ENCODE results near the gene STPG2.

STPG2 gene

DNA sequence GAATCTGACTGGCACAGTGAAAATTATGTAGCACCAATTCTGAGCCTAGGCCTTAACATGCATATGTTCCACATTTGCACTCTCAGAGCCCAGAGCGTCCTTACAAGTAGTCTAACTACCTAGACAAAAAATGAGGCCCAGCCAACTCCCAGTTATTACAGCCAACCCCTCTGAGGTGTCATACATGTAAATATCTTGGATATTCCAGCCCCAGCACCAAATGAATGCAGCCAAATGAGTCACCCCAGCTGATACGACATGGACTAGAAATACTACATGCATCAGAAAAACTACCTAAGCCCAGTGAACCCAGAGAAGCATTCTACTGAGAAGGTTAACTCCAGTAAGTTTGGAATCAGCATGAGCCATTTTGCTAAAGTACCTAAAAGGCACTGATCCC is 145.1 kb downstream of the STPG2 start:
- ChIA-PET POLR2A (no interaction called here), CTCF (no interaction called here)
- TF ChIP-seq, protein P1, sequence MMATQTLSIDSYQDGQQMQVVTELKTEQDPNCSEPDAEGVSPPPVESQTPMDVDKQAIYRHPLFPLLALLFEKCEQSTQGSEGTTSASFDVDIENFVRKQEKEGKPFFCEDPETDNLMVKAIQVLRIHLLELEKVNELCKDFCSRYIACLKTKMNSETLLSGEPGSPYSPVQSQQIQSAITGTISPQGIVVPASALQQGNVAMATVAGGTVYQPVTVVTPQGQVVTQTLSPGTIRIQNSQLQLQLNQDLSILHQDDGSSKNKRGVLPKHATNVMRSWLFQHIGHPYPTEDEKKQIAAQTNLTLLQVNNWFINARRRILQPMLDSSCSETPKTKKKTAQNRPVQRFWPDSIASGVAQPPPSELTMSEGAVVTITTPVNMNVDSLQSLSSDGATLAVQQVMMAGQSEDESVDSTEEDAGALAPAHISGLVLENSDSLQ (IDR thresholded peaks at IDR 0.05), result no peak
- TF ChIP-seq FOXA1 (IDR thresholded peaks at IDR 0.05) (no peak), SP1 (IDR thresholded peaks at IDR 0.05) (no peak), BHLHE40 (IDR thresholded peaks at IDR 0.05; ENCODE audit: borderline replicate concordance) (no peak)
- DNase-seq (ENCODE audit: extremely low spot score), result no peak

DNA sequence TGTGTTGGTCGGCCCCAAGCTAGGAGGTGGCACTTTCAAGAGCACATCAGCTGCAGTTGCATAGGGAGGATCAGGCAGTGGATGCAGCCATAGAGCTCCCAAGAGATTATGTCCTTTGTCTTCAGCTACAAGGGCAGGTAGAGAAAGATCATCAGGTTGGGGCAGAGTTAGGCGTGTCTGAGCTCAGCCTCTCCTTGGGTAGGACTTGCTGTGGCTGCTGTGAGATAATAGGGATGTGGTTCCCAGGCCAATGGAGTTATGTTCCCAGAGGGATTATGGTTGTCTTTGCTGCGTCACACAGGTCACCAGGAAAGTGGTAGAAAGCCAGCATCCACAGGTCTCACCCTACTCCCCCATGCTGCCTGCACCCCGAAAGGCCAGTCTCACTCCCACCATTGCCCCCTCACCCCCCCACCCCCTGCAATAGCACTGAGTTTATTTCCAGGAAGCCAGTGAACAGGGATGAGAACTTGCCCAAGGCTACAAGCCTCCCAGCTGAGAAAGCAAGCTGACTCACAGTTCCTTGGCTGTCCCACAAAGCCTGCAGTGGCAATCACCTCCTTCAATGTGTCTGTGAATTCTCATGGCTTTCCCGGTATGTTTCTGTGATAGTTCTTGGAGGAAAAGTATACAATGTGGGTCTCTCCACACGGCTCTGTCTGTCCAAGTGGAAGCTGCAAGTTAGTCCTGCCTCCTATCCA is 148.4 kb downstream of the STPG2 start:
- TF ChIP-seq ELF4 (IDR thresholded peaks at IDR 0.05) (no peak), BHLHE40 (IDR thresholded peaks at IDR 0.05; ENCODE audit: borderline replicate concordance) (no peak), FOXK2 (IDR thresholded peaks at IDR 0.05) (no peak), TARDBP (IDR thresholded peaks at IDR 0.05) (no peak), L3MBTL2 (conservative IDR thresholded peaks at IDR 0.05) (no peak), FOXM1 (IDR thresholded peaks at IDR 0.05; ENCODE audit: borderline replicate concordance) (no peak), SUZ12 (IDR thresholded peaks at IDR 0.05) (no peak)
- ChIA-PET CTCF (no interaction called here), POLR2A (no interaction called here)
- no peak for DNase-seq (ENCODE audit: extremely low spot score)

DNA sequence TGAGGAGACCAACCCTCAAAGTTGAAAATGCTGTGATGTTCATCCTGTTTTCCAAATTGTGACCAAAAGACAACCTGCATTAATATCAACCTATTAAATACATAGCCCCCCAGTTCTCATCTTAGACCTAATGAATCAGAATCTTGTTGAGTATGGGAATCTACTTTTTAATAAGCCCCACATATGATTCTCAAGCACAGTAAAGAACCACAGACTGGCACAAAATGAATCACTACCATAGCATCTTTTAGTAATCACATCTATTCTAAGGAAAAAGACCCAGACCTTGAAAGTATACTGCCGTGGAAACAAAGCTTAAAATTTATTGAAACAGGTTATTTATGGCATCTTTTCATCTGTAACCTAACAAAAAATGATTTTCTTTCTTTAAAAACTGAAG is 152.9 kb downstream of the STPG2 start:
- CTCF ChIA-PET, result no interaction called here
- TF ChIP-seq FOXM1 (IDR thresholded peaks at IDR 0.05; ENCODE audit: borderline replicate concordance) (no peak), SP1 (IDR thresholded peaks at IDR 0.05) (no peak), ZNF384 (IDR thresholded peaks at IDR 0.05) (no peak), LEF1 (IDR thresholded peaks at IDR 0.05; ENCODE audit: borderline replicate concordance) (no peak), ARNT (IDR thresholded peaks at IDR 0.05) (no peak)
- no peak for DNase-seq (ENCODE audit: extremely low spot score)
- POLR2A ChIA-PET, result no interaction called here

DNA sequence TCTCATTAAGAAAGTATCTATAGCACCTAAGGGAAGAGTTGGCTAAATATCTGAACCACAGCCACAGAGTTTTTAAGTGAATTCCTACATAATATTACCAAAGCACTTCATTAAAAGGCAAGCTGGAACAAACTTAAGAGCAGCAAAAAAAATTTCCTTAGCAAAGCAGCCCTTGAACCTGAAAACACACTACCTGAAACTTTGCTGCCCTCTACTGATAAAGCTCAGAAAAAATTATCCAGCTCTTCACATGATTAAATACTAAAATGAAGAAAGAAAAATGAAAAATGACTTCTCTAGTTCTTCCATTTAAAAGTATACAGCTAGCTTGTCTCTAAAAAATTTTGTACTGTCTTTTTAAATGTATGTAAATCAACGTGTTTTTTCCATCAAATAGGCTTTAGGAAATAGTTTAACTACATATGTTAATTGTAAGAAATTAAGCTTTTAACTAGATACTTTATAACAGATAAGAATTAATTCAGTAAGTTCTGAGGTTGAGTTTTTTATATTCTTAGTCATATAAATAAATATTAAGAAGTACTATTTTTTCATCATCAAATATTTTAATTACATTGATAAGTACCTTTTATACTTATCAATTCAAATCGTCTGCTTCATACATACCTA is 156.1 kb downstream of the STPG2 start:
- CTCF ChIA-PET, result interaction anchor here (0.5 kb wide), 1 partner anchor 952 kb away, joined by 3 read pairs; no protein-coding TSS in a partner anchor
- peak; percentile 23 for DNase-seq (ENCODE audit: extremely low spot score)

DNA sequence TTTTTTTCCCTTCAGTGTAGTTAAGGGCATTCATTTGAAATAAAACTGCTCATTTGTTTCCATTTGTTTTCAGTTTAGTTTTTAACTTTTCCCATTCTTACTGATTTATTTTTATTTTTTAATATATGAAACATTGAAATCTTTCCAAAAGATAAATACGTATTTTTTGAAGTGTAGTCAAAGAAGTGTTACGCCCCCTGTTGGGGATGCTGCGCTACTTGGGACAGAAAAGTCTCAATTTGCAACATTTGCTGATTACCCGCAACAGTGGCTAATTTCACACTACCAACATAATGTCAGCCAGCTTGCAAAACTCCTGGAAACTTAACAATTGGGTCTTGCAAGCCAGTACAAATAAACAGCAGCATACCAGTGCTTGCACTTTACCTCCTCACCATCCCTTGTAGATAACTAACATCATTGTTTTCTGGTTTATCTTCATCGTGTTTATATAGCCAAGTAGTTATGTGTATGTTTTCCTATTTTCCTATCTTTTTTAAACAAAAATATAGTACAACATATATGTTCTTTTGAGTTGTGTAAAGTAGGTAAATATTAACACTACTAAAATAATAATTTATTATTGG is 158.6 kb downstream of the STPG2 start:
- TF ChIP-seq BHLHE40 (IDR thresholded peaks at IDR 0.05; ENCODE audit: borderline replicate concordance) (no peak), FOXM1 (IDR thresholded peaks at IDR 0.05; ENCODE audit: borderline replicate concordance) (no peak), ELF4 (IDR thresholded peaks at IDR 0.05) (no peak), FOXK2 (IDR thresholded peaks at IDR 0.05) (no peak), CTBP1 (IDR thresholded peaks at IDR 0.05; ENCODE audit: borderline replicate concordance) (no peak), SUZ12 (IDR thresholded peaks at IDR 0.05) (no peak), ARNT (IDR thresholded peaks at IDR 0.05) (no peak), L3MBTL2 (conservative IDR thresholded peaks at IDR 0.05) (no peak), TARDBP (IDR thresholded peaks at IDR 0.05) (no peak), HDGF (IDR thresholded peaks at IDR 0.05; ENCODE audit: borderline replicate concordance) (no peak), SP1 (IDR thresholded peaks at IDR 0.05) (no peak), FOXA1 (IDR thresholded peaks at IDR 0.05) (no peak)
- TF ChIP-seq, protein P1 (IDR thresholded peaks at IDR 0.05), result no peak
- CTCF ChIA-PET, result no interaction called here
- no peak for DNase-seq (ENCODE audit: extremely low spot score)
- POLR2A ChIA-PET, result no interaction called here

More for the DNA sequence above, 156.1 kb downstream of the STPG2 start:
- POLR2A ChIA-PET, result no interaction called here
- TF ChIP-seq, protein P1 (IDR thresholded peaks at IDR 0.05), result no peak

DNA sequence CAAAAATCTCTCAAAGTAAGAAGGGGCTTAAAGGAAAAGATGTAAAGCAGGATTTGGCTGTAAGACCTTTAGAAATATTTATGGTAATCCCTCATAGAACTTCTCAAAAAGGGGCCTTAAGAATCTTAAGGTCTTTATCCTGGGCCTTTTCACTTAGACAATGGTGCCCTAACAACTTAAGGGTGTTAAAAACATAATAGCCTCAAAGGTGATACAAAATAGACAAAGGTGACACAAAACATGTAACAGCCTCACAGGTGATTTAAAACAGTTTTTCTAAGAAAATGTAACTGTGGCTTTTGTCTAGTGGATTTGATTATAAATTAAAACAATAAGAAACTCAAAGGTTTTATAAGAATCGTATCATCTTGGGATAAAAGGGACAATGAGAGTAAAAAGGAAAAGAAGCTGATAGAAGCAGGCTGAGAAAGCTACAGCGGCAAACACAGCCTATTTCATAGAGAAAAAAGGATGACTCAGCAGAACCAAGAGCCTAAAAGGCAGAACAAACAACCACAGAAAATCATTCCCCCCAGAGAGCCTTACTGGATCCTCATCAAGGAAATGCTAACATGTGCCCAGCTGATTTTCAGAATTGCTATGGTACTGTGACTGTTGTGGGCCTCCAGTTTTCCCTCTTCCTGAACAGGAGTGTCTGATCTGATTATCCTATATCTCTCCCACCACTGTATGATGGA is 164.3 kb downstream of the STPG2 start:
- POLR2A ChIA-PET, result no interaction called here
- TF ChIP-seq ZNF384 (IDR thresholded peaks at IDR 0.05), result no peak
- TF ChIP-seq FOXA1 (IDR thresholded peaks at IDR 0.05), result no peak
- no peak for TF ChIP-seq L3MBTL2 (conservative IDR thresholded peaks at IDR 0.05)
- no peak for TF ChIP-seq TARDBP (IDR thresholded peaks at IDR 0.05)
- no peak for TF ChIP-seq HDGF (IDR thresholded peaks at IDR 0.05; ENCODE audit: borderline replicate concordance)
- no peak for TF ChIP-seq LEF1 (IDR thresholded peaks at IDR 0.05; ENCODE audit: borderline replicate concordance)
- TF ChIP-seq NFRKB (IDR thresholded peaks at IDR 0.05), result no peak
- TF ChIP-seq, protein P1 (IDR thresholded peaks at IDR 0.05), result no peak
- TF ChIP-seq CTBP1 (IDR thresholded peaks at IDR 0.05; ENCODE audit: borderline replicate concordance), result no peak
- TF ChIP-seq FOXM1 (IDR thresholded peaks at IDR 0.05; ENCODE audit: borderline replicate concordance), result no peak
- TF ChIP-seq ELF4 (IDR thresholded peaks at IDR 0.05), result no peak
- no peak for TF ChIP-seq ARNT (IDR thresholded peaks at IDR 0.05)
- no peak for TF ChIP-seq BHLHE40 (IDR thresholded peaks at IDR 0.05; ENCODE audit: borderline replicate concordance)
- no peak for TF ChIP-seq FOXK2 (IDR thresholded peaks at IDR 0.05)
- TF ChIP-seq SUZ12 (IDR thresholded peaks at IDR 0.05), result no peak
- TF ChIP-seq SP1 (IDR thresholded peaks at IDR 0.05), result no peak
- DNase-seq (ENCODE audit: extremely low spot score), result no peak
- CTCF ChIA-PET, result no interaction called here

Measured in HEK293T (cell line).